Kidney epithelial cell (primary cell): ENCODE measurements around the gene EMC7. TPM values are rescaled to one million over a fixed set of nuclear protein-coding genes. Genes with fewer than 3 reads are reported as not detected.

ENCODE experiments used
- DNase-seq: peaks from one replicate; pipeline ENCODE4 v3.0.0-alpha.2; 2010; ENCODE audit warnings: low read depth
- H3K27me3 ChIP-seq: 2 replicates; pipeline ENCODE4 v1.6.0; 2011; ENCODE audit warnings: low read length; ENCODE audit not compliant: control insufficient read depth, insufficient read depth
- H3K36me3 ChIP-seq: 2 replicates; pipeline ENCODE4 v1.5.1; 2011; ENCODE audit warnings: low read length; ENCODE audit not compliant: control insufficient read depth, insufficient read depth
- H3K4me3 ChIP-seq: 2 replicates; pipeline ENCODE4 v1.5.1; 2011; ENCODE audit warnings: low read depth, mild to moderate bottlenecking, control low read depth, low read length
- total RNA-seq: library from RNA; depleted of rRNA; stranded (reverse); fragments of >200 nt; gene quantifications from 2 replicates; pipeline ENCODE4 v1.2.3, GENCODE V29; 2015
- TF ChIP-seq, protein P1 (sequence below): IDR thresholded peaks from 2 replicates; pipeline ENCODE4 v1.5.1; 2011; ENCODE audit warnings: mild to moderate bottlenecking, moderate library complexity, low read length, control low read depth, inconsistent platforms; ENCODE audit not compliant: insufficient read depth, poor library complexity, severe bottlenecking

The EMC7 gene
- total RNA-seq, 1 donor from 2014 or later, result 60.0 TPM

DNA sequence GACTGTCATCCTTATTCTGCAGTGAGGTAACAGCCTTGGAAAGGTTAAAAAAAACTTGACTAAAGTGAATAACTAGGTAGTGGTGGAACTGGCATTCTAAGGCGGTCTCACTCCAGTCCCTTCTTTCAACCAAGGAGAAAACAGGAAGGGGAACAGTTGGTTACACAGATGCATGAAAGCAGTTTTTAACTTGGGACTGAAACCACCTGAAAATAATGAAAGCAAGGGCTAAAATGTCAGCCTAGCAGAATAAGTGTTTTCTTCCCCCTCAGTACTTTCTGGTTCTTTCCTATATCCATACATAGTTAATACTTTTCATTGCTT is 61.9 kb downstream of the EMC7 start:
- Histone ChIP-seq H3K4me3 (no peak overlapping the region), H3K27me3 (no peaks in the 10 kb centered on the region), H3K36me3 (no peaks in the 10 kb centered on the region)
- TF ChIP-seq, protein P1, sequence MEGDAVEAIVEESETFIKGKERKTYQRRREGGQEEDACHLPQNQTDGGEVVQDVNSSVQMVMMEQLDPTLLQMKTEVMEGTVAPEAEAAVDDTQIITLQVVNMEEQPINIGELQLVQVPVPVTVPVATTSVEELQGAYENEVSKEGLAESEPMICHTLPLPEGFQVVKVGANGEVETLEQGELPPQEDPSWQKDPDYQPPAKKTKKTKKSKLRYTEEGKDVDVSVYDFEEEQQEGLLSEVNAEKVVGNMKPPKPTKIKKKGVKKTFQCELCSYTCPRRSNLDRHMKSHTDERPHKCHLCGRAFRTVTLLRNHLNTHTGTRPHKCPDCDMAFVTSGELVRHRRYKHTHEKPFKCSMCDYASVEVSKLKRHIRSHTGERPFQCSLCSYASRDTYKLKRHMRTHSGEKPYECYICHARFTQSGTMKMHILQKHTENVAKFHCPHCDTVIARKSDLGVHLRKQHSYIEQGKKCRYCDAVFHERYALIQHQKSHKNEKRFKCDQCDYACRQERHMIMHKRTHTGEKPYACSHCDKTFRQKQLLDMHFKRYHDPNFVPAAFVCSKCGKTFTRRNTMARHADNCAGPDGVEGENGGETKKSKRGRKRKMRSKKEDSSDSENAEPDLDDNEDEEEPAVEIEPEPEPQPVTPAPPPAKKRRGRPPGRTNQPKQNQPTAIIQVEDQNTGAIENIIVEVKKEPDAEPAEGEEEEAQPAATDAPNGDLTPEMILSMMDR, result no peak
- DNase-seq, result no peak

- Histone ChIP-seq H3K27me3 (no peaks in the 10 kb centered on the region), H3K36me3 (no peaks in the 10 kb centered on the region), H3K4me3 (peak within 1 kb of the TSS; percentile 99)
- TF ChIP-seq, protein P1, result no peak
- no peak for DNase-seq
Observed at GRCh38 chr15:34038871-34039789, 62.5 kb downstream of the EMC7 start, which contains the start of gene AVEN. Gene AVEN (minus strand): TSS chr15:34039204. CDS start chr15:34039046, 158 bp downstream.

DNA sequence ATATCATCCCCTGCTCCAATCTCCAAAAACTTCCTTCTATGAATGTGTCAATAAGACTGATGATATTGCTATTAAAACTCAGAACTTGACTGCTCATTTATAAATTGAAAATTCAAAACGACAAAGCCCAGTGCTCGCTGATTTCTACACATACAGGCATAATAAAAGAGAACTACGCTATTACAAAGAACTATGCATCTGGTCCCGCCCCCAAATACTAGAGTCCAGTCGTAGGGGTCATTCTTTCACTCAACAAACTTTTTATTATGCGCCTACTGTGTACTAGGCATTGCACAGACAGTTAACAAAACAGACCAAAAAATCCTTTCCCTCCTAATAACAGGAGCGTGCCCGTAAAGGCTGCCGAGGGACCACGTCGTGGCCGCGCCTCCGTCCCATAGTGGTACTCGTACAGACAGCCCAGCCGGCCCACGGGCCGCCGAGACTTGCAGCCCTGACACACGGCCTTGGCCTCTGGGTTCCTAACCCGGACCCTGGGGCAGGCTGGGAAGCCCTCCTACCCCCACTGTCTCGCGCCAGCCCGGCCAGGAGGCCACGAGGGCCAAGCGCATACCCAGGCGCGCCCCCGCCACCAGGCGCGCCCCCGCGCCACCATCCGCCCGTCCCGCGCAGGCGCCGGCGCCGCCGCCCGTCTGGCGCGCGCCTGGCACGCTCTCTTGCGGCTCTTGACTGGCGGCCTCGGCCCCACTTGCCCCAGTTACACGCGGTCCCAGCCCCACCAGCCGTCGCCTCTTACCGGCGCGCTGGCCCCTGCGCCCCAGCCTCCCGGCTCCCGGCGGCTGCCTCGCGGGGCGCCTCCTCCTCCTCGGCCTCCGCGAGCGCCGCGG is 63.4 kb downstream of the EMC7 start:
- H3K4me3 ChIP-seq, result peak overlapping the region; percentile 99
- no peaks in the 10 kb centered on the region for H3K36me3 ChIP-seq
- H3K27me3 ChIP-seq, result no peaks in the 10 kb centered on the region
- TF ChIP-seq, protein P1, result no peak
- no peak for DNase-seq

Other genes starting within 250 kb of the EMC7 start
- gene CHRM5, start 133.4 kb downstream of the EMC7 start, total RNA-seq, result not detected in 2 replicates
- 20.4 and 24.4 TPM in 2 replicates for gene AVEN, start 62.7 kb downstream of the EMC7 start, total RNA-seq
- 0.71 and 0.96 TPM in 2 replicates for gene PGBD4, start 221 bp upstream of the EMC7 start, total RNA-seq
- gene KATNBL1, start 108.2 kb upstream of the EMC7 start, total RNA-seq, result 39.1 and 43.4 TPM in 2 replicates
- gene EMC4, start 123.2 kb upstream of the EMC7 start, total RNA-seq, result 216 and 298 TPM in 2 replicates
- 15.2 and 16.4 TPM in 2 replicates for gene SLC12A6, start 235.9 kb upstream of the EMC7 start, total RNA-seq
- gene NOP10, start 241.3 kb upstream of the EMC7 start, total RNA-seq, result 355 and 365 TPM in 2 replicates
- gene NUTM1, start 241.5 kb upstream of the EMC7 start, total RNA-seq, result not detected in 2 replicates